Mucosa of gallbladder (tissue), 1 donor: ENCODE results near the gene TSFM. TPM values are rescaled to one million over a fixed set of nuclear protein-coding genes. Genes with fewer than 3 reads are reported as not detected.

Experiments used
- total RNA-seq: library from RNA; stranded (reverse); gene quantifications from one replicate; pipeline ENCODE4 v1.2.1, GENCODE V29; 2021
- donor health status: DM: no; HTN: no; CAD: no.

Gene TSFM
- total RNA-seq, 1 donor from 2014 or later: 29.3 TPM

Other genes starting within 250 kb of the TSFM start
- 135 TPM for gene DCTN2, start 235.6 kb upstream of the TSFM start, total RNA-seq
- 0.81 TPM for gene KIF5A, start 232.7 kb upstream of the TSFM start, total RNA-seq
- 36.1 TPM for gene PIP4K2C, start 191.6 kb upstream of the TSFM start, total RNA-seq
- 31.2 TPM for gene DTX3, start 178.0 kb upstream of the TSFM start, total RNA-seq
- 26.2 TPM for gene ARHGEF25, start 171.4 kb upstream of the TSFM start, total RNA-seq
- 1.3 TPM for gene B4GALNT1, start 149.6 kb upstream of the TSFM start, total RNA-seq
- gene OS9, start 88.7 kb upstream of the TSFM start, total RNA-seq: 249 TPM
- gene AGAP2, start 44.0 kb upstream of the TSFM start, total RNA-seq: 2.6 TPM
- 44.8 TPM for gene TSPAN31, start 37.7 kb upstream of the TSFM start, total RNA-seq
- gene CDK4, start 30.5 kb upstream of the TSFM start, total RNA-seq: 67.8 TPM
- 24.6 TPM for gene MARCHF9, start 27.7 kb upstream of the TSFM start, total RNA-seq
- gene CYP27B1, start 15.7 kb upstream of the TSFM start, total RNA-seq: 1.6 TPM
- gene METTL1, start 10.7 kb upstream of the TSFM start, total RNA-seq: 9.2 TPM
- gene EEF1AKMT3, start 10.2 kb upstream of the TSFM start, total RNA-seq: 7.0 TPM
- 12.0 TPM for gene AVIL, start 35.9 kb downstream of the TSFM start, total RNA-seq
- gene CTDSP2, start 63.9 kb downstream of the TSFM start, total RNA-seq: 150 TPM
- 5.2 TPM for gene ATP23, start 158.8 kb downstream of the TSFM start, total RNA-seq